ENCODE data around the gene CCDC183. TPM values are rescaled to one million over a fixed set of nuclear protein-coding genes. Genes with fewer than 3 reads are reported as not detected.

CCDC183 gene
- total RNA-seq, 1 donor from 2014 or later: 0.84 TPM

GRCh38 chr9:136835162-136835931 is 39.2 kb downstream of the CCDC183 start:
- Histone ChIP-seq H4K20me1 (ENCODE audit: insufficient read depth, low read length) (peaks cover 8% of the 10 kb centered on the region), H2AFZ (ENCODE audit: low read depth, low read length) (no peak overlapping the region), H3K4me3 (ENCODE audit: insufficient read depth, low read depth, low read length) (no peak overlapping the region), H3K79me2 (ENCODE audit: insufficient read depth, low read length) (no peaks in the 10 kb centered on the region), H3K9ac (ENCODE audit: low read length) (no peak overlapping the region), H3K4me1 (ENCODE audit: insufficient read depth, low read length) (no peaks in the 10 kb centered on the region), H3K27me3 (ENCODE audit: insufficient read depth, low read length) (no peaks in the 10 kb centered on the region), H3K27ac (ENCODE audit: low read depth, low read length) (no peak overlapping the region), H3K9me3 (ENCODE audit: insufficient read depth, low read depth, low read length) (no peaks in the 10 kb centered on the region), H3K4me2 (ENCODE audit: low read length) (no peak overlapping the region), H3K36me3 (ENCODE audit: insufficient read depth, low read length) (no peaks in the 10 kb centered on the region)
- no peaks in the 10 kb centered on the region for H3K27me3 Mint-ChIP-seq (ENCODE audit: low read depth, unreplicated experiment)
- no peak for DNase-seq (ENCODE audit: low read depth)
- no peak overlapping the region for H3K4me3 Mint-ChIP-seq (ENCODE audit: unreplicated experiment)
- no peak for FAIRE-seq
- peaks cover 7% of the 10 kb centered on the region for H3K4me1 Mint-ChIP-seq (ENCODE audit: low read depth, unreplicated experiment)
- H3K9me3 Mint-ChIP-seq (ENCODE audit: unreplicated experiment): no peaks in the 10 kb centered on the region
- peak overlapping the region; percentile 7 for H3K27ac Mint-ChIP-seq (ENCODE audit: unreplicated experiment)
- H3K36me3 Mint-ChIP-seq (ENCODE audit: low read depth, unreplicated experiment): peaks cover 5% of the 10 kb centered on the region
- TF ChIP-seq CTCF (IDR thresholded peaks at IDR 0.05; ENCODE audit: insufficient read depth, low read depth, low read length): no peak
- no peak for TF ChIP-seq EZH2 (IDR thresholded peaks at IDR 0.05; ENCODE audit: insufficient read depth, low read length)

- no peak overlapping the region for H3K9ac ChIP-seq (ENCODE audit: low read length)
- no peak for TF ChIP-seq CTCF (IDR thresholded peaks at IDR 0.05; ENCODE audit: insufficient read depth, low read depth, low read length)
- TF ChIP-seq EZH2 (IDR thresholded peaks at IDR 0.05; ENCODE audit: insufficient read depth, low read length): no peak
- no peaks in the 10 kb centered on the region for H3K27me3 Mint-ChIP-seq (ENCODE audit: low read depth, unreplicated experiment)
- no peaks in the 10 kb centered on the region for H3K36me3 ChIP-seq (ENCODE audit: insufficient read depth, low read length)
- H4K20me1 ChIP-seq (ENCODE audit: insufficient read depth, low read length): peaks cover 9% of the 10 kb centered on the region
- H2AFZ ChIP-seq (ENCODE audit: low read depth, low read length): no peak overlapping the region
- H3K4me2 ChIP-seq (ENCODE audit: low read length): no peak overlapping the region
- peaks cover 5% of the 10 kb centered on the region for H3K36me3 Mint-ChIP-seq (ENCODE audit: low read depth, unreplicated experiment)
- no peaks in the 10 kb centered on the region for H3K9me3 Mint-ChIP-seq (ENCODE audit: unreplicated experiment)
- no peak overlapping the region for H3K27ac Mint-ChIP-seq (ENCODE audit: unreplicated experiment)
- no peak overlapping the region for H3K4me3 ChIP-seq (ENCODE audit: insufficient read depth, low read depth, low read length)
- FAIRE-seq (no peak), DNase-seq (ENCODE audit: low read depth) (no peak)
- no peaks in the 10 kb centered on the region for H3K79me2 ChIP-seq (ENCODE audit: insufficient read depth, low read length)
- no peaks in the 10 kb centered on the region for H3K27me3 ChIP-seq (ENCODE audit: insufficient read depth, low read length)
- no peak overlapping the region for H3K27ac ChIP-seq (ENCODE audit: low read depth, low read length)
- peaks cover 7% of the 10 kb centered on the region for H3K4me1 Mint-ChIP-seq (ENCODE audit: low read depth, unreplicated experiment)
- peaks cover 6% of the 10 kb centered on the region for H3K4me1 ChIP-seq (ENCODE audit: insufficient read depth, low read length)
- H3K4me3 Mint-ChIP-seq (ENCODE audit: unreplicated experiment): no peak overlapping the region
- H3K9me3 ChIP-seq (ENCODE audit: insufficient read depth, low read depth, low read length): no peaks in the 10 kb centered on the region
These were observed 40.1 kb downstream of the CCDC183 start for GRCh38 chr9:136835932-136836904.

All from astrocyte (in vitro differentiated cells and primary cell).